ENCODE results near the gene CPM. TPM values are rescaled to one million over a fixed set of nuclear protein-coding genes. Genes with fewer than 3 reads are reported as not detected.

The CPM gene
- polyA plus RNA-seq, 1 donor (not counting 4 experiments of a cell fraction or from before 2014, with no cell fraction given) = 2.5 TPM

- no peak for FAIRE-seq
- H3K27ac ChIP-seq (ENCODE audit: control insufficient read depth, insufficient read depth, low read length) = no peak overlapping the region
- H4K20me1 ChIP-seq (ENCODE audit: control insufficient read depth, extremely low read depth, insufficient read depth, low read length) = no peaks in the 10 kb centered on the region
- no peak overlapping the region for H3K4me2 ChIP-seq (ENCODE audit: control insufficient read depth, extremely low read depth, insufficient read depth, low read depth, low read length)
- H3K79me2 ChIP-seq (ENCODE audit: control insufficient read depth, insufficient read depth, low read length) = peaks cover 61% of the 10 kb centered on the region
- DNase-seq (ENCODE audit: low read depth, low spot score) = no peak
- H3K4me3 ChIP-seq (ENCODE audit: control insufficient read depth in 2 of 3, extremely low read depth in 1 of 3, insufficient read depth in 2 of 3, low read depth in 1 of 3, low read length in 3 of 3) = no peak overlapping the region
- no peaks in the 10 kb centered on the region for H3K9me3 ChIP-seq (ENCODE audit: control insufficient read depth, low read depth, low read length)
- no peak overlapping the region for H3K9ac ChIP-seq (ENCODE audit: control insufficient read depth, extremely low read depth, insufficient read depth, low read length)
- no peaks in the 10 kb centered on the region for H3K9me1 ChIP-seq (ENCODE audit: control insufficient read depth, extremely low read depth, insufficient read depth, low read length)
- TF ChIP-seq CTCF (optimal IDR thresholded peaks at IDR 0.05 in 1 of 3, IDR thresholded peaks at IDR 0.05 in 1 of 3, conservative IDR thresholded peaks at IDR 0.05 in 1 of 3; ENCODE audit: extremely low read depth in 1 of 3, insufficient read depth in 2 of 3, low read length in 3 of 3) (no peak), EZH2 (IDR thresholded peaks at IDR 0.05; ENCODE audit: low read length) (no peak)
- dilution Hi-C loops (cut with MboI; ENCODE audit: extremely low pct_ligation_motif_present, low sequenced_read_pairs) = no loop called here
- no peaks in the 10 kb centered on the region for H3K27me3 ChIP-seq (ENCODE audit: control insufficient read depth, extremely low read depth, insufficient read depth, low read length)
- H3K4me1 ChIP-seq (ENCODE audit: control insufficient read depth, extremely low read depth, insufficient read depth, low read length) = no peaks in the 10 kb centered on the region
- no peak overlapping the region for H2AFZ ChIP-seq (ENCODE audit: control insufficient read depth, low read length)
- peaks cover 14 to 15% of the 10 kb centered on the region in 2 experiments for H3K36me3 ChIP-seq (ENCODE audit: control insufficient read depth in 2 of 2, extremely low read depth in 1 of 2, insufficient read depth in 2 of 2, low read length in 2 of 2)
These were observed 116.8 kb downstream of the CPM start for GRCh38 chr12:68815928-68816800.

GRCh38 chr12:68815232-68815927 lies 117.6 kb downstream of the CPM start:
- Histone ChIP-seq H3K36me3 (ENCODE audit: control insufficient read depth in 2 of 2, extremely low read depth in 1 of 2, insufficient read depth in 2 of 2, low read length in 2 of 2) (peaks cover 13 to 15% of the 10 kb centered on the region in 2 experiments), H3K9ac (ENCODE audit: control insufficient read depth, extremely low read depth, insufficient read depth, low read length) (no peak overlapping the region), H3K79me2 (ENCODE audit: control insufficient read depth, insufficient read depth, low read length) (peaks cover 67% of the 10 kb centered on the region), H3K9me1 (ENCODE audit: control insufficient read depth, extremely low read depth, insufficient read depth, low read length) (no peaks in the 10 kb centered on the region), H3K4me2 (ENCODE audit: control insufficient read depth, extremely low read depth, insufficient read depth, low read depth, low read length) (no peak overlapping the region), H3K4me3 (ENCODE audit: control insufficient read depth in 2 of 3, extremely low read depth in 1 of 3, insufficient read depth in 2 of 3, low read depth in 1 of 3, low read length in 3 of 3) (no peak overlapping the region), H3K4me1 (ENCODE audit: control insufficient read depth, extremely low read depth, insufficient read depth, low read length) (peaks cover 3% of the 10 kb centered on the region), H2AFZ (ENCODE audit: control insufficient read depth, low read length) (no peak overlapping the region), H3K27ac (ENCODE audit: control insufficient read depth, insufficient read depth, low read length) (no peak overlapping the region), H3K9me3 (ENCODE audit: control insufficient read depth, low read depth, low read length) (no peaks in the 10 kb centered on the region), H3K27me3 (ENCODE audit: control insufficient read depth, extremely low read depth, insufficient read depth, low read length) (no peaks in the 10 kb centered on the region), H4K20me1 (ENCODE audit: control insufficient read depth, extremely low read depth, insufficient read depth, low read length) (no peaks in the 10 kb centered on the region)
- dilution Hi-C loops (cut with MboI; ENCODE audit: extremely low pct_ligation_motif_present, low sequenced_read_pairs) = no loop called here
- no peak for FAIRE-seq
- TF ChIP-seq EZH2 (IDR thresholded peaks at IDR 0.05; ENCODE audit: low read length) = no peak
- DNase-seq (ENCODE audit: low read depth, low spot score) = no peak

Measured in keratinocyte (primary cell).